Activated CD8-positive, alpha-beta T cell treated with anti-CD3 and anti-CD28 coated beads for 36 hours (primary cell): Measurements from ENCODE around the gene HIF1AN. TPM values are rescaled to one million over a fixed set of nuclear protein-coding genes. Genes with fewer than 3 reads are reported as not detected.

Source experiments
- ATAC-seq: fragments of 200-7000 bp; cut with Tn5 transposase; one replicate; pipeline ENCODE4 v1.10.0; 2021; ENCODE audit warnings: mild to moderate bottlenecking, moderate library complexity
- CTCF ChIA-PET: fragments of 350-600 bp; sonication (Branson Sonifier 250); formaldehyde crosslinking; loops from one replicate; lab custom pipeline; 2021; ENCODE audit warnings: antibody characterized with exemption; lab: Charles Lee
- POLR2A ChIA-PET: fragments of 350-600 bp; sonication (Branson Sonifier 250); formaldehyde crosslinking; loops from one replicate; lab custom pipeline; 2021; ENCODE audit warnings: antibody characterized with exemption; lab: Charles Lee
- DNase-seq: peaks from one replicate; pipeline ENCODE4 v3.0.0-alpha.2; 2020
- H3K27ac Mint-ChIP-seq: one replicate; pipeline ENCODE4 v1.8.0; 2021; ENCODE audit warnings: mild to moderate bottlenecking, mixed read lengths
- H3K27me3 Mint-ChIP-seq: one replicate; pipeline ENCODE4 v1.8.0; 2021; ENCODE audit warnings: mixed read lengths
- H3K36me3 Mint-ChIP-seq: one replicate; pipeline ENCODE4 v1.8.0; 2021; ENCODE audit warnings: low read depth, mixed read lengths
- H3K4me1 Mint-ChIP-seq: one replicate; pipeline ENCODE4 v1.8.0; 2021; ENCODE audit warnings: low read depth, mixed read lengths
- H3K4me3 Mint-ChIP-seq: one replicate; pipeline ENCODE4 v1.8.0; 2021; ENCODE audit warnings: mild to moderate bottlenecking, moderate library complexity, mixed read lengths
- H3K9me3 Mint-ChIP-seq: one replicate; pipeline ENCODE4 v1.8.0; 2021; ENCODE audit warnings: mixed read lengths
- intact Hi-C: fragments of 100-400 bp; cut with micrococcal nuclease; formaldehyde crosslinking; loops from one replicate; pipeline ENCODE4 v1.10.0; 2022
- total RNA-seq, 2 experiments: library from RNA; stranded (reverse); gene quantifications; one replicate each; pipeline ENCODE4 v1.2.3, GENCODE V29; 2021
- TF ChIP-seq, protein P1 (sequence below): fragments of 200-600 bp; IDR thresholded peaks from one replicate; pipeline ENCODE4 v1.8.0; 2022; ENCODE audit warnings: antibody characterized with exemption, mild to moderate bottlenecking

Gene HIF1AN
- total RNA-seq, 2 experiments from 2014 or later: 35.3 to 36.5 TPM

GRCh38 chr10:100522945-100523344 lies 12.8 kb upstream of the HIF1AN start:
- ChIA-PET CTCF (interaction anchor here (0.9 to 7.3 kb wide), 6 partner anchors 12 to 178 kb away, joined by 3 to 65 read pairs (median 7); partner anchors contain the start of gene SCD), POLR2A (interaction anchor here (0.7 to 2.0 kb wide), 3 partner anchors 11 to 176 kb away, joined by 3 to 5 read pairs (median 3); no protein-coding TSS in a partner anchor)
- intact Hi-C loops: loop anchor here (10.0 kb wide), 1 partner anchor 868 kb away; the partner anchor contains the start of gene ENTPD7
- no peak overlapping the region for H3K4me3 Mint-ChIP-seq
- no peaks in the 10 kb centered on the region for H3K9me3 Mint-ChIP-seq
- no peak overlapping the region for H3K27ac Mint-ChIP-seq
- ATAC-seq (no peak), DNase-seq (no peak)
- peaks cover 33% of the 10 kb centered on the region for H3K36me3 Mint-ChIP-seq
- TF ChIP-seq, protein P1, sequence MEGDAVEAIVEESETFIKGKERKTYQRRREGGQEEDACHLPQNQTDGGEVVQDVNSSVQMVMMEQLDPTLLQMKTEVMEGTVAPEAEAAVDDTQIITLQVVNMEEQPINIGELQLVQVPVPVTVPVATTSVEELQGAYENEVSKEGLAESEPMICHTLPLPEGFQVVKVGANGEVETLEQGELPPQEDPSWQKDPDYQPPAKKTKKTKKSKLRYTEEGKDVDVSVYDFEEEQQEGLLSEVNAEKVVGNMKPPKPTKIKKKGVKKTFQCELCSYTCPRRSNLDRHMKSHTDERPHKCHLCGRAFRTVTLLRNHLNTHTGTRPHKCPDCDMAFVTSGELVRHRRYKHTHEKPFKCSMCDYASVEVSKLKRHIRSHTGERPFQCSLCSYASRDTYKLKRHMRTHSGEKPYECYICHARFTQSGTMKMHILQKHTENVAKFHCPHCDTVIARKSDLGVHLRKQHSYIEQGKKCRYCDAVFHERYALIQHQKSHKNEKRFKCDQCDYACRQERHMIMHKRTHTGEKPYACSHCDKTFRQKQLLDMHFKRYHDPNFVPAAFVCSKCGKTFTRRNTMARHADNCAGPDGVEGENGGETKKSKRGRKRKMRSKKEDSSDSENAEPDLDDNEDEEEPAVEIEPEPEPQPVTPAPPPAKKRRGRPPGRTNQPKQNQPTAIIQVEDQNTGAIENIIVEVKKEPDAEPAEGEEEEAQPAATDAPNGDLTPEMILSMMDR: no peak
- peaks cover 30% of the 10 kb centered on the region for H3K4me1 Mint-ChIP-seq
- no peaks in the 10 kb centered on the region for H3K27me3 Mint-ChIP-seq

GRCh38 chr10:100524206-100524605 lies 11.5 kb upstream of the HIF1AN start:
- DNase-seq: no peak
- ChIA-PET POLR2A (interaction anchor here (1.2 kb wide), 1 partner anchor 11 kb away, joined by 4 read pairs; the partner anchor contains the start of gene HIF1AN), CTCF (interaction anchor here (0.8 to 3.7 kb wide), 4 partner anchors 14 to 91 kb away, joined by 3 to 34 read pairs (median 4); no protein-coding TSS in a partner anchor)
- Mint-ChIP-seq H3K4me3 (no peak overlapping the region), H3K36me3 (peaks cover 38% of the 10 kb centered on the region), H3K9me3 (no peaks in the 10 kb centered on the region), H3K27me3 (no peaks in the 10 kb centered on the region), H3K27ac (peak overlapping the region; percentile 6), H3K4me1 (peaks cover 21% of the 10 kb centered on the region)
- TF ChIP-seq, protein P1: no peak
- intact Hi-C loops: loop anchor here (10.0 kb wide), 1 partner anchor 869 kb away; the partner anchor contains the start of gene ENTPD7
- no peak for ATAC-seq

DNA sequence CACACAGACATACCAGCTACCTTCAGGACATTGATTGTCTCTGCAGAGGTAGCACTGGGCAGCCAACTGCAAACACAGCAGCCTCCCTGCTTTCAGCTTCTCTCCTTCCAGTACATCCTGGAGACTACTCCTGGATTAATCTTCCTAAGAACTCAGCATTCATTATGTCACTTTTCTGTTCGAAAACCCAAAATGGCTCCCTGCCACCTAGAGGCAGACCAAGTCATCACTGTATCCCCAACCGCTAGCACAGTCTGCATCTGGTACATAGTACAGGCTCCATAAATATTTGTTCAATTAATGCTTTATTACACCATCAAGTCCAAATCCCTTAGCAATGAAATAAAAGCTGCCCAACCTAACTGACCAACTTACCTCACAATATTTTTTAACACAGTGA lies 11.1 kb upstream of the HIF1AN start:
- TF ChIP-seq, protein P1: no peak
- ChIA-PET POLR2A (interaction anchor here (1.2 kb wide), 1 partner anchor 11 kb away, joined by 4 read pairs; the partner anchor contains the start of gene HIF1AN), CTCF (interaction anchor here (0.8 to 4.6 kb wide), 6 partner anchors 13 to 91 kb away, joined by 3 to 34 read pairs (median 4); no protein-coding TSS in a partner anchor)
- Mint-ChIP-seq H3K4me1 (peaks cover 19% of the 10 kb centered on the region), H3K9me3 (no peaks in the 10 kb centered on the region), H3K27ac (no peak overlapping the region), H3K4me3 (no peak overlapping the region), H3K27me3 (no peaks in the 10 kb centered on the region), H3K36me3 (peaks cover 39% of the 10 kb centered on the region)
- intact Hi-C loops: loop anchor here (10.0 kb wide), 1 partner anchor 870 kb away; the partner anchor contains the start of gene ENTPD7
- DNase-seq (no peak), ATAC-seq (no peak)

- POLR2A ChIA-PET: interaction anchor here (0.7 to 1.7 kb wide), 6 partner anchors 10 to 155 kb away, joined by 3 to 10 read pairs (median 4); no protein-coding TSS in a partner anchor
- TF ChIP-seq, protein P1: no peak
- intact Hi-C loops: loop anchor here (10.0 kb wide), 1 partner anchor 874 kb away; the partner anchor contains the start of gene ENTPD7
- peak overlapping the region; percentile 95 for H3K27ac Mint-ChIP-seq
- peaks cover 42% of the 10 kb centered on the region for H3K36me3 Mint-ChIP-seq
- DNase-seq: peak; percentile 48
- peak; percentile 57 for ATAC-seq
- peak overlapping the region; percentile 85 for H3K4me3 Mint-ChIP-seq
- peaks cover 35% of the 10 kb centered on the region for H3K4me1 Mint-ChIP-seq
- CTCF ChIA-PET: interaction anchor here (1.2 to 5.2 kb wide), 6 partner anchors 11 to 95 kb away, joined by 3 to 47 read pairs (median 18); no protein-coding TSS in a partner anchor
- H3K9me3 Mint-ChIP-seq: no peaks in the 10 kb centered on the region
- H3K27me3 Mint-ChIP-seq: no peaks in the 10 kb centered on the region
Observed at GRCh38 chr10:100528123-100528886, 7.4 kb upstream of the HIF1AN start.
